ENCODE data around the gene RAVER2. TPM values are rescaled to one million over a fixed set of nuclear protein-coding genes. Genes with fewer than 3 reads are reported as not detected.

Gene RAVER2
- total and polyA plus RNA-seq, 2 donors (not counting 1 experiment from before 2014, with no cell fraction given), result 0.82 to 1.4 TPM

DNA sequence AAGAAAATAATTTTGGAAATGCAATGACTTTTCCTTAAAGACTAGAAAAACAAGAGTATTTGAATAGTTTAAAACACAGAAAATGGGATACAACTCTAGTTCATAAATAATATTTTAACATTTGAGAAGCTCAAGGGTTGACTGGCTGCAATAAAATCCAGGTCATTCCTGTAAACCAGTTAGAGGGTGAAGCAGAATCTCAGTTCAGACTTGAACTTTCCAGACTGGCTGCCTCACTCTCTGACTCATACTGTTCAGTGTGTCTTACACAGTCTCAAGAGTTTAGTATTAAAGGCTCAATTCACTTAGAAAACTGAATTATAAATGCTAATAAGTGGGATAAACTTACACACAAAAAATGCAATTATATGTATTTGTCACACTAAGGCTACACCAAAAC is 89.9 kb downstream of the RAVER2 start:
- TF ChIP-seq, protein P1, sequence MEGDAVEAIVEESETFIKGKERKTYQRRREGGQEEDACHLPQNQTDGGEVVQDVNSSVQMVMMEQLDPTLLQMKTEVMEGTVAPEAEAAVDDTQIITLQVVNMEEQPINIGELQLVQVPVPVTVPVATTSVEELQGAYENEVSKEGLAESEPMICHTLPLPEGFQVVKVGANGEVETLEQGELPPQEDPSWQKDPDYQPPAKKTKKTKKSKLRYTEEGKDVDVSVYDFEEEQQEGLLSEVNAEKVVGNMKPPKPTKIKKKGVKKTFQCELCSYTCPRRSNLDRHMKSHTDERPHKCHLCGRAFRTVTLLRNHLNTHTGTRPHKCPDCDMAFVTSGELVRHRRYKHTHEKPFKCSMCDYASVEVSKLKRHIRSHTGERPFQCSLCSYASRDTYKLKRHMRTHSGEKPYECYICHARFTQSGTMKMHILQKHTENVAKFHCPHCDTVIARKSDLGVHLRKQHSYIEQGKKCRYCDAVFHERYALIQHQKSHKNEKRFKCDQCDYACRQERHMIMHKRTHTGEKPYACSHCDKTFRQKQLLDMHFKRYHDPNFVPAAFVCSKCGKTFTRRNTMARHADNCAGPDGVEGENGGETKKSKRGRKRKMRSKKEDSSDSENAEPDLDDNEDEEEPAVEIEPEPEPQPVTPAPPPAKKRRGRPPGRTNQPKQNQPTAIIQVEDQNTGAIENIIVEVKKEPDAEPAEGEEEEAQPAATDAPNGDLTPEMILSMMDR (IDR thresholded peaks at IDR 0.05), result no peak
- TF ChIP-seq EZH2 (IDR thresholded peaks at IDR 0.05; ENCODE audit: borderline replicate concordance, insufficient read depth, low read depth, low read length, poor library complexity, severe bottlenecking), result no peak
- Mint-ChIP-seq H3K9me3 (ENCODE audit: insufficient read depth) (no peaks in the 10 kb centered on the region), H3K4me3 (no peak overlapping the region), H3K27me3 (no peaks in the 10 kb centered on the region), H3K27ac (no peak overlapping the region), H3K4me1 (peaks cover 4% of the 10 kb centered on the region)
- Histone ChIP-seq H3K27me3 (replicated peaks in 1 of 4; ENCODE audit: control extremely low read depth in 1 of 4, control insufficient read depth in 3 of 4, insufficient read depth in 4 of 4, low read length in 3 of 4) (no peaks in the 10 kb centered on the region), H3K9me3 (ENCODE audit: control extremely low read depth in 1 of 3, control insufficient read depth in 2 of 3, insufficient read depth in 1 of 3, low read length in 2 of 3) (no peaks in the 10 kb centered on the region), H3K36me3 (replicated peaks in 1 of 2; ENCODE audit: control extremely low read depth in 1 of 2, control insufficient read depth in 1 of 2, extremely low read depth in 1 of 2, insufficient read depth in 2 of 2, low read length in 1 of 2) (peaks cover 10 to 74% of the 10 kb centered on the region in 2 experiments), H2AFZ (ENCODE audit: insufficient read depth, low read depth, low read length, poor library complexity, severe bottlenecking) (no peak overlapping the region), H3K9ac (ENCODE audit: low read length) (no peak overlapping the region), H3K4me1 (ENCODE audit: control insufficient read depth in 2 of 2, insufficient read depth in 2 of 2, low read length in 2 of 2) (no peaks in the 10 kb centered on the region), H3K79me2 (ENCODE audit: control insufficient read depth, insufficient read depth, low read length) (peaks cover 4% of the 10 kb centered on the region), H3K4me3 (ENCODE audit: control extremely low read depth in 1 of 5, extremely low read depth in 1 of 5, insufficient read depth in 1 of 5, low read depth in 2 of 5, low read length in 4 of 5) (no peak overlapping the region), H4K20me1 (ENCODE audit: control insufficient read depth, insufficient read depth, low read length, poor library complexity, severe bottlenecking) (no peaks in the 10 kb centered on the region), H3K27ac (ENCODE audit: low read length in 2 of 2) (no peak overlapping the region), H3K4me2 (replicated peaks; ENCODE audit: low read depth, low read length, poor library complexity, severe bottlenecking) (no peak overlapping the region)
- ChIA-PET POLR2A (no interaction called here), CTCF (interaction anchor here (1.7 kb wide), 1 partner anchor 207 kb away, joined by 4 read pairs; no protein-coding TSS in a partner anchor)
- intact Hi-C loops (cut with micrococcal nuclease), result no loop called here
- ATAC-seq (ENCODE audit: low read depth) (no peak), DNase-seq (no peak)

DNA sequence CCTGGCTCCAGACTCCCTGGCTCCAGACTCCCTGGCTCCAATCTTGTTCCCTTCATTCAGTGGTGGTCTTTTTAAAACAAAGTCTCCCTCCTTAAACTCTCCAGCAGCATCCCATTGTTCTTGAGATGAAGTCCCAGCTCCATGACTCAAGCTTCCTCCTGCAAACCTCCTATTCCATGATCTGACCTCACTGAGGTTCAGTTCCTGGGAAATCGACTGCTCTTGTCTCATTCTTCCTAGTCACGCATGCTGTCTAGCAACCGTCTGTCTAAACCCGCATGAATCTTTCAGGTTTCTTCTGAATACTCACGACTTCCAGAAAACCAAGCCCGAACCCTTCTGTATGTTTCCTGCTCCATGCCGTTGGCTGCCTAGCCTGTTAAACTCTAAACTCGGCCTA is 91.9 kb downstream of the RAVER2 start:
- CTCF ChIA-PET, result no interaction called here

More for the DNA sequence above, 91.9 kb downstream of the RAVER2 start:
- H3K36me3 ChIP-seq (replicated peaks in 1 of 2; ENCODE audit: control extremely low read depth in 1 of 2, control insufficient read depth in 1 of 2, extremely low read depth in 1 of 2, insufficient read depth in 2 of 2, low read length in 1 of 2), result peaks cover 10 to 92% of the 10 kb centered on the region in 2 experiments
- H3K4me1 ChIP-seq (ENCODE audit: control insufficient read depth in 2 of 2, insufficient read depth in 2 of 2, low read length in 2 of 2), result peaks cover 5 to 7% of the 10 kb centered on the region in 2 donors
- ATAC-seq (ENCODE audit: low read depth) (no peak), DNase-seq (no peak)
- H4K20me1 ChIP-seq (ENCODE audit: control insufficient read depth, insufficient read depth, low read length, poor library complexity, severe bottlenecking), result peaks cover 6% of the 10 kb centered on the region
- H3K27ac Mint-ChIP-seq, result no peak overlapping the region
- H3K4me1 Mint-ChIP-seq, result peaks cover 4% of the 10 kb centered on the region
- H3K4me3 Mint-ChIP-seq, result no peak overlapping the region
- no peaks in the 10 kb centered on the region for H3K9me3 ChIP-seq (ENCODE audit: control extremely low read depth in 1 of 3, control insufficient read depth in 2 of 3, insufficient read depth in 1 of 3, low read length in 2 of 3)
- H3K27me3 Mint-ChIP-seq, result no peaks in the 10 kb centered on the region
- intact Hi-C loops (cut with micrococcal nuclease), result no loop called here
- H3K79me2 ChIP-seq (ENCODE audit: control insufficient read depth, insufficient read depth, low read length), result peaks cover 11% of the 10 kb centered on the region
- over 99% methylated on average over 8 of the region's 8 CpGs for WGBS (ENCODE audit: insufficient coverage)
- H3K9me3 Mint-ChIP-seq (ENCODE audit: insufficient read depth), result no peaks in the 10 kb centered on the region
- no peak overlapping the region for H2AFZ ChIP-seq (ENCODE audit: insufficient read depth, low read depth, low read length, poor library complexity, severe bottlenecking)
- no peak overlapping the region for H3K4me3 ChIP-seq (ENCODE audit: control extremely low read depth in 1 of 5, extremely low read depth in 1 of 5, insufficient read depth in 1 of 5, low read depth in 2 of 5, low read length in 4 of 5)
- H3K27ac ChIP-seq (ENCODE audit: low read length in 2 of 2), result no peak overlapping the region
- H3K4me2 ChIP-seq (replicated peaks; ENCODE audit: low read depth, low read length, poor library complexity, severe bottlenecking), result no peak overlapping the region
- no peak overlapping the region for H3K9ac ChIP-seq (ENCODE audit: low read length)
- H3K27me3 ChIP-seq (replicated peaks in 1 of 4; ENCODE audit: control extremely low read depth in 1 of 4, control insufficient read depth in 3 of 4, insufficient read depth in 4 of 4, low read length in 3 of 4), result no peaks in the 10 kb centered on the region
- POLR2A ChIA-PET, result no interaction called here
- TF ChIP-seq, protein P1 (IDR thresholded peaks at IDR 0.05), result no peak
- no peak for TF ChIP-seq EZH2 (IDR thresholded peaks at IDR 0.05; ENCODE audit: borderline replicate concordance, insufficient read depth, low read depth, low read length, poor library complexity, severe bottlenecking)
